ENCODE data around the gene DPP8.
A peak's percentile ranks its signal among the peaks of the same experiment; 100 is the strongest.
"Not testable (repeated sequence)": the region's sequence is repeated elsewhere in the genome, so short reads cannot be mapped to it uniquely, and the experiment has no call there.

DPP8 gene

GRCh38 chr15:65401611-65402240 lies 115.8 kb downstream of the DPP8 start:
- no peak for DNase-seq

- peak; percentile 84 for DNase-seq
These were observed 116.5 kb downstream of the DPP8 start for GRCh38 chr15:65400760-65401610.

GRCh38 chr15:65399997-65400396 lies 117.5 kb downstream of the DPP8 start:
- DNase-seq, result no peak

GRCh38 chr15:65399001-65399706 lies 118.3 kb downstream of the DPP8 start:
- DNase-seq, result no peak

GRCh38 chr15:65398486-65398885 lies 119.0 kb downstream of the DPP8 start:
- DNase-seq, result not testable (repeated sequence)

GRCh38 chr15:65396965-65397317 lies 120.5 kb downstream of the DPP8 start:
- DNase-seq, result no peak

- no peak for DNase-seq
These were observed 121.1 kb downstream of the DPP8 start for GRCh38 chr15:65396283-65396964.

- no peak for DNase-seq
These were observed 121.8 kb downstream of the DPP8 start for GRCh38 chr15:65395567-65396202.

- no peak for DNase-seq
These were observed 122.6 kb downstream of the DPP8 start for GRCh38 chr15:65394936-65395335.

GRCh38 chr15:65394280-65394789 lies 123.2 kb downstream of the DPP8 start:
- DNase-seq, result no peak

GRCh38 chr15:65393557-65393956 lies 123.9 kb downstream of the DPP8 start:
- no peak for DNase-seq

GRCh38 chr15:65393091-65393490 lies 124.4 kb downstream of the DPP8 start:
- no peak for DNase-seq
